ENCODE data around the gene KIT.

Gene KIT

GRCh38 chr4:54660591-54660990 lies 2.8 kb downstream of the KIT start:
- no peak for DNase-seq (ENCODE audit: low read depth)

- no peak for DNase-seq (ENCODE audit: low read depth)
These were observed 3.4 kb downstream of the KIT start for GRCh38 chr4:54661169-54661568.

- no peak for DNase-seq (ENCODE audit: low read depth)
These were observed 3.9 kb downstream of the KIT start for GRCh38 chr4:54661686-54662085.

GRCh38 chr4:54662123-54662522 lies 4.4 kb downstream of the KIT start:
- no peak for DNase-seq (ENCODE audit: low read depth)

GRCh38 chr4:54662901-54663585 lies 5.3 kb downstream of the KIT start:
- DNase-seq (ENCODE audit: low read depth): no peak

GRCh38 chr4:54664400-54664799 lies 6.6 kb downstream of the KIT start:
- no peak for DNase-seq (ENCODE audit: low read depth)

- DNase-seq (ENCODE audit: low read depth): no peak
These were observed 10.4 kb downstream of the KIT start for GRCh38 chr4:54668014-54668611.

- DNase-seq (ENCODE audit: low read depth): no peak
These were observed 12.1 kb downstream of the KIT start for GRCh38 chr4:54669831-54670230.

GRCh38 chr4:54675721-54676461 lies 18.1 kb downstream of the KIT start:
- no peak for DNase-seq (ENCODE audit: low read depth)

GRCh38 chr4:54676658-54677057 lies 18.9 kb downstream of the KIT start:
- DNase-seq (ENCODE audit: low read depth): no peak

- no peak for DNase-seq (ENCODE audit: low read depth)
These were observed 19.7 kb downstream of the KIT start for GRCh38 chr4:54677416-54677815.

GRCh38 chr4:54677853-54678650 lies 20.3 kb downstream of the KIT start:
- no peak for DNase-seq (ENCODE audit: low read depth)

- DNase-seq (ENCODE audit: low read depth): no peak
These were observed 21.1 kb downstream of the KIT start for GRCh38 chr4:54678826-54679225.

- DNase-seq (ENCODE audit: low read depth): no peak
These were observed 22.1 kb downstream of the KIT start for GRCh38 chr4:54679813-54680212.

GRCh38 chr4:54683616-54684346 lies 26.0 kb downstream of the KIT start:
- DNase-seq (ENCODE audit: low read depth): no peak

- no peak for DNase-seq (ENCODE audit: low read depth)
These were observed 28.1 kb downstream of the KIT start for GRCh38 chr4:54685810-54686209.

GRCh38 chr4:54687887-54688841 lies 30.4 kb downstream of the KIT start:
- no peak for DNase-seq (ENCODE audit: low read depth)

GRCh38 chr4:54695337-54695736 lies 37.6 kb downstream of the KIT start:
- DNase-seq (ENCODE audit: low read depth): no peak

- no peak for DNase-seq (ENCODE audit: low read depth)
These were observed 38.0 kb downstream of the KIT start for GRCh38 chr4:54695788-54696187.

GRCh38 chr4:54696649-54697048 lies 38.9 kb downstream of the KIT start:
- DNase-seq (ENCODE audit: low read depth): no peak

- no peak for DNase-seq (ENCODE audit: low read depth)
These were observed 43.2 kb downstream of the KIT start for GRCh38 chr4:54700986-54701385.
